ENCODE results near the gene BFAR.
A peak's percentile ranks its signal among the peaks of the same experiment; 100 is the strongest.

GRCh38 chr16:14629919-14630619 lies 2.7 kb upstream of the BFAR start, which contains the start of gene PARN:
- TF ChIP-seq CTCF (IDR thresholded peaks at IDR 0.05; ENCODE audit: extremely low read depth in 1 of 2, insufficient read depth in 1 of 2, low read depth in 1 of 2, low read length in 2 of 2) (no peak), EZH2 (IDR thresholded peaks at IDR 0.05; ENCODE audit: borderline replicate concordance, low read depth, low read length, severe bottlenecking) (no peak), GATA2 (IDR thresholded peaks at IDR 0.05; ENCODE audit: insufficient read depth, insufficient read length, low read depth, low read length) (no peak), POLR2A (IDR thresholded peaks at IDR 0.05; ENCODE audit: low read depth, low read length) (peak; percentile 98), POLR2AphosphoS5 (IDR thresholded peaks at IDR 0.05; ENCODE audit: insufficient read depth, low read depth, low read length) (peak; percentile 99), MAX (IDR thresholded peaks at IDR 0.05; ENCODE audit: insufficient read depth, insufficient read length) (no peak), JUN (IDR thresholded peaks at IDR 0.05; ENCODE audit: borderline replicate concordance, insufficient read depth, insufficient read length, low read depth) (no peak)
